Heart left ventricle (tissue), 16 donors: Measurements from ENCODE around the gene SH3RF2. TPM values are rescaled to one million over a fixed set of nuclear protein-coding genes. Genes with fewer than 3 reads are reported as not detected.
A peak's percentile ranks its signal among the peaks of the same experiment; 100 is the strongest.

Experiments
- ATAC-seq, 4 donors: fragments of 200-7000 bp; cut with Tn5 transposase; one replicate each; pipeline ENCODE4 v1.9.1; 2020 to 2022; ENCODE audit warnings: moderate library complexity in 4 of 4, mild to moderate bottlenecking in 3 of 4, moderate number of reproducible peaks in 1 of 4
- DNase-seq, 5 donors: peaks; one replicate each; pipeline ENCODE4 v3.0.0-alpha.2; 2020
- H3K27ac ChIP-seq, 12 donors: fragments of 200-600 bp; sonication (generic) in 4 of 12; one replicate each; pipeline versions ENCODE4 v1.5.0 to v1.8.0; 2016 to 2022; ENCODE audit warnings: mild to moderate bottlenecking in 2 of 12
- H3K27me3 ChIP-seq, 9 donors: fragments of 200-600 bp; sonication (generic) in 2 of 9; one replicate each; pipeline versions ENCODE4 v1.5.1 to v1.8.0; 2016 to 2022; ENCODE audit warnings: mild to moderate bottlenecking in 3 of 9
- H3K36me3 ChIP-seq, 9 donors: fragments of 200-600 bp; sonication (generic) in 2 of 9; one replicate each; pipeline versions ENCODE4 v1.5.0 to v1.8.0; 2018 to 2022; ENCODE audit warnings: mild to moderate bottlenecking in 2 of 9
- H3K4me1 ChIP-seq, 12 donors: fragments of 200-600 bp; sonication (generic) in 4 of 12; one replicate each; pipeline versions ENCODE4 v1.5.0 to v1.8.0; 2016 to 2022; ENCODE audit warnings: mild to moderate bottlenecking in 3 of 12
- H3K4me3 ChIP-seq, 12 donors: fragments of 200-600 bp; sonication (generic) in 4 of 12; one replicate each; pipeline versions ENCODE4 v1.5.0 to v1.8.0; 2017 to 2022; ENCODE audit warnings: mild to moderate bottlenecking in 9 of 12, moderate library complexity in 4 of 12
- H3K9me3 ChIP-seq, 12 donors: fragments of 200-600 bp; sonication (generic) in 4 of 12; one replicate each; pipeline versions ENCODE4 v1.5.0 to v1.8.0; 2016 to 2022; ENCODE audit warnings: mild to moderate bottlenecking in 1 of 12
- POLR2A ChIP-seq, 2 donors: fragments of 450-650 bp; IDR thresholded peaks; one replicate each; pipeline ENCODE4 v1.6.1; 2017; ENCODE audit warnings: antibody characterized with exemption in 2 of 2, mild to moderate bottlenecking in 2 of 2, moderate library complexity in 2 of 2
- WGBS, 4 donors: extraction: QIAGEN DNeasy Blood & Tissue Kit in 2 of 4; methylation state at CpG; one replicate each; pipeline versions ENCODE4 v1.1.5 to v1.1.7; 2013 to 2018; 5-methylcytosine and 5-hydroxymethylcytosine counted together
- intact Hi-C, 10 donors: fragments of 100-400 bp; cut with DNase I; formaldehyde crosslinking; loops; one replicate each; pipeline versions ENCODE4 v1.11.1 to v1.14.2; 2022
- polyA plus RNA-seq, 2 donors: library from polyadenylated mRNA; stranded (reverse); fragments of 200-250 nt; gene quantifications; one replicate each; pipeline ENCODE4 v1.2.3, GENCODE V29; 2013
- total RNA-seq, 9 donors: library from RNA; depleted of rRNA in 2 of 9; stranded (reverse); fragments of >200 nt in 2 of 9; fragmentation: NEBNext Ultra II Directional in 3 of 9; extraction: Animal tissue kit (Norgen Biotek cat#: 25700) in 3 of 9; gene quantifications; one replicate each; pipeline versions ENCODE4 v1.1.0 to v1.2.4, GENCODE V29; 2016 to 2023
- TF ChIP-seq, protein P1 (sequence below), 12 donors: fragments of 200-600 bp; sonication (generic) in 4 of 12; IDR thresholded peaks; one replicate each; pipeline versions ENCODE4 v1.5.0 to v1.8.0; 2018 to 2022; ENCODE audit warnings: antibody characterized with exemption in 12 of 12, mild to moderate bottlenecking in 5 of 12
- donor health status: ischemic (EF 13 %, LVEDD 7.1; RV severe dilation, severe dysfunction).
- donor health status: healthy with polysubstance abuse.
- donor health status: DM: no; HTN: yes; CAD: no.
- donor health status: DM: no; HTN: no; CAD: no.
- donor health status: ischemic (EF 25% LVEDD 6.9; RV normal size, moderate dysfunction).
- donor health status: ischemic (EF 25% LVEDD 5.7; RV mildly dilated, moderate dysfunction).
- donor health status: healthy.
- donor health status: DM: yes; HTN: yes; CAD: no.
- donor health status: ischemic (EF 35%, LVEDD 5.7; RV mildly dilated, moderate dysfunction).
- donor health status: nonischemic (EF 11% LVEDD 7.7; RV severe dilation, severe dysfunction).
- donor health status: DM: yes; HTN: yes; CAD: no.
- donor health status: PGD.
- donor health status: ischemic (EF 29% LVEDD 5.4; RV normal size, mild dysfunction).
- donor health status: nonischemic (EF 23%, LVEDD 6.1; RV moderate dilation, normal function).

Gene SH3RF2
- total and polyA plus RNA-seq, 11 donors, result 31.3 to 750 (median 180) TPM

DNA sequence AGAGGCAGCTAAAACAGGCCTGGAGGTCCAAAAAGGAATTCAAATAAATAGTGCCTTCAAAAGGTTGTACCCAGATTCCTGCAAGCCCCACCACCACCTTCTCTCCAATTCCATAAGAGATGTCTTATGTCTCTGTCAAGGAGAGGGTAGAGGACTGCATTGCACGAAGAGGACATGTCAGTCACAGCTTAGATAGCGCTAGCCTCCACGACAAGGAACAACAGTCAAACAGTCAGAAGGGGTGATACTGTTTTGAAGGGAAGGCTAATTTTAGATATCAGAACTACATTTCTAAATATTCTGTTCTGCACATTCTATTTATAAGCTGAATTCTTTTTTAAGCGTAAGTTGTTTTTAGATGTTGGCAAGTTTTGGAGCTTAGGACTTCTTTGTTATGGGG lies 134.8 kb downstream of the SH3RF2 start:
- TF ChIP-seq POLR2A (IDR thresholded peaks at IDR 0.05), result no peak
- TF ChIP-seq, protein P1, sequence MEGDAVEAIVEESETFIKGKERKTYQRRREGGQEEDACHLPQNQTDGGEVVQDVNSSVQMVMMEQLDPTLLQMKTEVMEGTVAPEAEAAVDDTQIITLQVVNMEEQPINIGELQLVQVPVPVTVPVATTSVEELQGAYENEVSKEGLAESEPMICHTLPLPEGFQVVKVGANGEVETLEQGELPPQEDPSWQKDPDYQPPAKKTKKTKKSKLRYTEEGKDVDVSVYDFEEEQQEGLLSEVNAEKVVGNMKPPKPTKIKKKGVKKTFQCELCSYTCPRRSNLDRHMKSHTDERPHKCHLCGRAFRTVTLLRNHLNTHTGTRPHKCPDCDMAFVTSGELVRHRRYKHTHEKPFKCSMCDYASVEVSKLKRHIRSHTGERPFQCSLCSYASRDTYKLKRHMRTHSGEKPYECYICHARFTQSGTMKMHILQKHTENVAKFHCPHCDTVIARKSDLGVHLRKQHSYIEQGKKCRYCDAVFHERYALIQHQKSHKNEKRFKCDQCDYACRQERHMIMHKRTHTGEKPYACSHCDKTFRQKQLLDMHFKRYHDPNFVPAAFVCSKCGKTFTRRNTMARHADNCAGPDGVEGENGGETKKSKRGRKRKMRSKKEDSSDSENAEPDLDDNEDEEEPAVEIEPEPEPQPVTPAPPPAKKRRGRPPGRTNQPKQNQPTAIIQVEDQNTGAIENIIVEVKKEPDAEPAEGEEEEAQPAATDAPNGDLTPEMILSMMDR (IDR thresholded peaks at IDR 0.05), result no peak
- no peaks in the 10 kb centered on the region for H3K27me3 ChIP-seq
- H3K9me3 ChIP-seq, result no peaks in the 10 kb centered on the region
- H3K4me3 ChIP-seq, result no peak overlapping the region
- WGBS, 4 donors, result 15 to 26% (median 20%) methylated on average over 4 of the region's 4 CpGs
- DNase-seq (no peak), ATAC-seq (peak; percentile 83 to 92 (median 88))
- intact Hi-C loops, result no loop called here
- H3K4me1 ChIP-seq, result peaks cover 0 to 72% (median 24%) of the 10 kb centered on the region in 12 donors
- peak overlapping the region; percentile 1 to 90 (median 78) for H3K27ac ChIP-seq
- no peaks in the 10 kb centered on the region for H3K36me3 ChIP-seq

DNA sequence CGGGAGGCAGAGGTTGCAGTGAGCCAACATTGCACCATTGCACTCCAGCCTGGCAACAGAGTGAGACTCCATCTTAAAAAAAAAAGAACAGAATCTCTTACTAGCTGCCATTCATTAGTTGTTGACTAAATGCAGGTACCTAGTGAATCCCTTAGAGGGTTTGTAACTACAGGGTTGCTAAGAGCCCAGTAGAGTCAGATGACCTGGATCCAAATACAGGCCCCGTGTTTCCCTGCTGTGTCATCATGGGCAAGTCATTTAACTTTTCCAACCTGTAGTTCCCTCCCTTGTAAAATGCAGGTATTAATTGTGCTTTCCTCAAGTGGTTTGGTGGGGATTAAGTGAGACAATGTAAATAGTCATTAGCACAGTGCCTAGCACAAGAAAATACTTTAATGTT lies 136.2 kb downstream of the SH3RF2 start:
- ATAC-seq (peak in 2 of 4 donors; percentile 66 to 68), DNase-seq (no peak)
- H3K27ac ChIP-seq, result peak overlapping the region; percentile 2 to 90 (median 78)
- no peaks in the 10 kb centered on the region for H3K9me3 ChIP-seq
- no peak for TF ChIP-seq POLR2A (IDR thresholded peaks at IDR 0.05)
- TF ChIP-seq, protein P1 (IDR thresholded peaks at IDR 0.05), result no peak
- no peak overlapping the region for H3K4me3 ChIP-seq
- H3K27me3 ChIP-seq, result no peaks in the 10 kb centered on the region
- intact Hi-C loops, result loop anchor here in 2 of 10 donors (2.0 kb wide), 1 partner anchor 30 kb away; no protein-coding TSS in a partner anchor
- H3K36me3 ChIP-seq, result no peaks in the 10 kb centered on the region
- 68 to 79% (median 74%) methylated on average over 2 of the region's 2 CpGs for WGBS, 4 donors
- H3K4me1 ChIP-seq, result peaks cover 0 to 65% (median 24%) of the 10 kb centered on the region in 12 donors

DNA sequence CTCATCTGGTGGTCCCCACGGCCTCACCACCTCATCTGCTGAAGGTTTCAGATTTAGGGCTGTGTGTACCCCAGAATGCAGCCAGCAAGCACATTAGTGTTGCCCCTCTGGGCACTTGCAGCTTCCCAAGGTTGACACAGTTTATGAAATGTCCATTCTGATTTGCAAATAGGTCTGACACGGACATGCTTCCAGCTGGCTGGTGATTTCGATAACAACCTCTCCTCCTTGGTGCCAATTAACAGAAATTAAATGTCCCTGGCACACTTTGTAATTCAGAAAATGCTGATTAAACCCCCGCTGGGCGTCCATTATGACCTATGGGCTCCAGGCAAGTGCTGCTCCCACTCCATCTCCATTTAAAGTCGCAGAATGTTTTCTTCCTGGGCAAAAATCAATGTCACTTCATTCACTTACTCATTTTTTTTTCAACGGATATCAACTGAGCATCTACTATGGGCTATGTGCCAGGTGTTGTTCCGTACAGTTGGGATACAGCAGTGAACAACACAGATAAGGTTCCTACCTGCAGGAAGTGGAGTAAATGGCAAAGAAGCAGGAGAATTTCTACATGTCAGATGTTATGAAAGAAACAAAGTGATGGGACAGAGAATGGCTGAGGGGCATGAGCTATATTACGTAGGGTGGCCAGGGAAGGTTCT lies 137.0 kb downstream of the SH3RF2 start:
- DNase-seq (no peak), ATAC-seq (peak; percentile 14 to 28 (median 20))
- TF ChIP-seq POLR2A (IDR thresholded peaks at IDR 0.05), result no peak
- TF ChIP-seq, protein P1 (IDR thresholded peaks at IDR 0.05), result no peak
- Histone ChIP-seq H3K9me3 (no peaks in the 10 kb centered on the region), H3K4me1 (peaks cover 0 to 57% (median 21%) of the 10 kb centered on the region in 12 donors), H3K27me3 (no peaks in the 10 kb centered on the region), H3K36me3 (no peaks in the 10 kb centered on the region), H3K27ac (peak overlapping the region; percentile 2 to 90 (median 78)), H3K4me3 (no peak overlapping the region)
- WGBS, 4 donors, result 39 to 47% (median 44%) methylated on average over 9 of the region's 9 CpGs
- intact Hi-C loops, result loop anchor here in 2 of 10 donors (2.0 kb wide), 1 partner anchor 29 kb away; no protein-coding TSS in a partner anchor

DNA sequence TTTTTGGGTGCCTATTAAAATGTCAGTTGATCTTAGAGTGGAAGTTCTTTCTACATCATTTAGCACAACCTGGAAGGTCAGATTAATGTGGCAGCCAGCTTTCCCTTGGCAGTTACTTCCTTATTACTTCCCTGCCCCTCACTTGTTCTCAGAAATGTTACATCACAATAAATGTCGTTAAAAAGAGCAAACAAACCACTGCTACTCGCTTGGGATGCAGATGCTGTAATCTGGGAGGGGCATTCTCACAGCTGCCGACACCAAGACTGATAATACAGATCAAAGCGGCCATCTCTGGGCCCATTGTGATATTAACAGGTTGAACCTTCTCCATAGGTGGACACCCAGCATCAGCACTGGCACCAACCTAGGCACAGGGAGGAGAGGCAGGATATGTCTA lies 139.7 kb downstream of the SH3RF2 start:
- no peaks in the 10 kb centered on the region for H3K27me3 ChIP-seq
- no peak overlapping the region for H3K4me3 ChIP-seq
- no peaks in the 10 kb centered on the region for H3K36me3 ChIP-seq
- intact Hi-C loops, result no loop called here
- H3K9me3 ChIP-seq, result no peaks in the 10 kb centered on the region
- WGBS, 4 donors, result 46 to 51% (median 48%) methylated on average over 4 of the region's 4 CpGs
- ATAC-seq, result no peak
- no peak for TF ChIP-seq POLR2A (IDR thresholded peaks at IDR 0.05)
- TF ChIP-seq, protein P1 (IDR thresholded peaks at IDR 0.05), result no peak
- peaks cover 0 to 33% (median 15%) of the 10 kb centered on the region in 12 donors for H3K4me1 ChIP-seq
- DNase-seq, result no peak
- H3K27ac ChIP-seq, result peak overlapping the region in 2 of 12 donors; percentile 0 to 17
